Upper lobe of right lung (tissue), 1 donor: ENCODE measurements around the gene RIBC2. TPM values are rescaled to one million over a fixed set of nuclear protein-coding genes. Genes with fewer than 3 reads are reported as not detected.
"Not testable (repeated sequence)": the region's sequence is repeated elsewhere in the genome, so short reads cannot be mapped to it uniquely, and the experiment has no call there.

Experiments
- ATAC-seq: fragments of 200-7000 bp; cut with Tn5 transposase; one replicate; pipeline ENCODE4 v1.9.1; 2020; ENCODE audit warnings: mild to moderate bottlenecking, moderate library complexity
- DNase-seq: peaks from one replicate; pipeline ENCODE4 v3.0.0-alpha.2; 2020
- H3K27ac ChIP-seq: fragments of 200-600 bp; one replicate; pipeline ENCODE4 v1.8.0; 2022
- H3K27me3 ChIP-seq: fragments of 200-600 bp; one replicate; pipeline ENCODE4 v1.8.0; 2022; ENCODE audit warnings: mild to moderate bottlenecking
- H3K36me3 ChIP-seq: fragments of 200-600 bp; one replicate; pipeline ENCODE4 v1.8.0; 2022
- H3K4me1 ChIP-seq: fragments of 200-600 bp; one replicate; pipeline ENCODE4 v1.8.0; 2022
- H3K4me3 ChIP-seq: fragments of 200-600 bp; one replicate; pipeline ENCODE4 v1.8.0; 2022; ENCODE audit warnings: mild to moderate bottlenecking
- H3K9me3 ChIP-seq: fragments of 200-600 bp; one replicate; pipeline ENCODE4 v1.8.0; 2022
- CTCF ChIP-seq: fragments of 200-600 bp; IDR thresholded peaks from one replicate; pipeline ENCODE4 v1.8.0; 2022; ENCODE audit warnings: antibody characterized with exemption
- intact Hi-C: fragments of 100-400 bp; cut with DNase I; formaldehyde crosslinking; loops from one replicate; pipeline ENCODE4 v1.11.0; 2022
- total RNA-seq: library from RNA; stranded (reverse); fragmentation: NEBNext Ultra II Directional; extraction: Animal tissue kit (Norgen Biotek cat#: 25700); gene quantifications from one replicate; pipeline ENCODE4 v1.2.1, GENCODE V29; 2021
- donor health status: DM: no; HTN: yes; CAD: no; lungs with severe emphysema.

The RIBC2 gene
- total RNA-seq, 1 donor from 2014 or later, result not detected

GRCh38 chr22:45429981-45430775 is 16.7 kb downstream of the RIBC2 start:
- peak; percentile 43 for DNase-seq
- intact Hi-C loops, result no loop called here
- no peak for TF ChIP-seq CTCF
- peaks cover under 1% of the 10 kb centered on the region for H3K4me1 ChIP-seq
- ATAC-seq, result no peak
- no peaks in the 10 kb centered on the region for H3K9me3 ChIP-seq
- H3K27me3 ChIP-seq, result no peaks in the 10 kb centered on the region
- H3K4me3 ChIP-seq, result no peak overlapping the region
- H3K27ac ChIP-seq, result no peak overlapping the region
- no peaks in the 10 kb centered on the region for H3K36me3 ChIP-seq

GRCh38 chr22:45430871-45431270 is 17.4 kb downstream of the RIBC2 start:
- no peaks in the 10 kb centered on the region for H3K9me3 ChIP-seq
- DNase-seq, result no peak
- no peaks in the 10 kb centered on the region for H3K27me3 ChIP-seq
- no peak for ATAC-seq
- no peaks in the 10 kb centered on the region for H3K36me3 ChIP-seq
- H3K4me1 ChIP-seq, result peaks cover 5% of the 10 kb centered on the region
- intact Hi-C loops, result no loop called here
- H3K4me3 ChIP-seq, result no peak overlapping the region
- H3K27ac ChIP-seq, result no peak overlapping the region
- no peak for TF ChIP-seq CTCF

- Histone ChIP-seq H3K4me1 (peaks cover 5% of the 10 kb centered on the region), H3K9me3 (no peaks in the 10 kb centered on the region), H3K27ac (no peak overlapping the region), H3K36me3 (no peaks in the 10 kb centered on the region), H3K4me3 (no peak overlapping the region), H3K27me3 (no peaks in the 10 kb centered on the region)
- intact Hi-C loops, result loop anchor here (5.0 kb wide), 1 partner anchor 163 kb away; no protein-coding TSS in a partner anchor
- TF ChIP-seq CTCF, result no peak
- ATAC-seq (no peak), DNase-seq (no peak)
These were observed 21.5 kb downstream of the RIBC2 start for GRCh38 chr22:45434981-45435380.

- Histone ChIP-seq H3K4me1 (peaks cover 5% of the 10 kb centered on the region), H3K9me3 (no peaks in the 10 kb centered on the region), H3K27me3 (no peaks in the 10 kb centered on the region), H3K4me3 (no peak overlapping the region), H3K36me3 (no peaks in the 10 kb centered on the region), H3K27ac (peak overlapping the region; percentile 48)
- intact Hi-C loops, result loop anchor here (5.0 kb wide), 1 partner anchor 163 kb away; no protein-coding TSS in a partner anchor
- peak; percentile 99 for TF ChIP-seq CTCF
- ATAC-seq (peak; percentile 96), DNase-seq (peak; percentile 91)
These were observed 22.1 kb downstream of the RIBC2 start for GRCh38 chr22:45435544-45436139.

GRCh38 chr22:45436871-45437517 is 23.5 kb downstream of the RIBC2 start:
- not testable (repeated sequence) for H3K9me3 ChIP-seq, DNase-seq, ATAC-seq, H3K4me3 ChIP-seq, H3K27me3 ChIP-seq, H3K4me1 ChIP-seq, H3K36me3 ChIP-seq, H3K27ac ChIP-seq
- intact Hi-C loops, result loop anchor here (5.0 kb wide), 1 partner anchor 165 kb away; no protein-coding TSS in a partner anchor

- H3K27ac ChIP-seq, result no peak overlapping the region
- no peaks in the 10 kb centered on the region for H3K36me3 ChIP-seq
- H3K9me3 ChIP-seq, result no peaks in the 10 kb centered on the region
- intact Hi-C loops, result loop anchor here (5.0 kb wide), 1 partner anchor 166 kb away; no protein-coding TSS in a partner anchor
- no peak for TF ChIP-seq CTCF
- DNase-seq, result no peak
- no peak overlapping the region for H3K4me3 ChIP-seq
- no peaks in the 10 kb centered on the region for H3K27me3 ChIP-seq
- H3K4me1 ChIP-seq, result peaks cover 5% of the 10 kb centered on the region
- no peak for ATAC-seq
These were observed 24.8 kb downstream of the RIBC2 start for GRCh38 chr22:45438336-45438735.

GRCh38 chr22:45440688-45441087 is 27.2 kb downstream of the RIBC2 start:
- H3K36me3 ChIP-seq, ATAC-seq, H3K4me3 ChIP-seq, H3K27me3 ChIP-seq, H3K9me3 ChIP-seq, H3K27ac ChIP-seq, DNase-seq, intact Hi-C loops, H3K4me1 ChIP-seq: not testable (repeated sequence)
